GM21825 (cell line): ENCODE data around the gene GPR176.
"Not testable (repeated sequence)": the region's sequence is repeated elsewhere in the genome, so short reads cannot be mapped to it uniquely, and the experiment has no call there.

ENCODE experiments used
- ATAC-seq: cut with Tn5 transposase; IDR thresholded peaks from one replicate; pipeline ENCODE4 v1.9.1; 2021; ENCODE audit warnings: mild to moderate bottlenecking, moderate library complexity; ENCODE audit not compliant: unreplicated experiment

GPR176 gene

GRCh38 chr15:39817892-39818291, 102.2 kb downstream of the GPR176 start:
- no peak for ATAC-seq

GRCh38 chr15:39814489-39814888, 105.6 kb downstream of the GPR176 start:
- ATAC-seq: no peak

- not testable (repeated sequence) for ATAC-seq
Observed at GRCh38 chr15:39812651-39813050, 107.4 kb downstream of the GPR176 start.

DNA sequence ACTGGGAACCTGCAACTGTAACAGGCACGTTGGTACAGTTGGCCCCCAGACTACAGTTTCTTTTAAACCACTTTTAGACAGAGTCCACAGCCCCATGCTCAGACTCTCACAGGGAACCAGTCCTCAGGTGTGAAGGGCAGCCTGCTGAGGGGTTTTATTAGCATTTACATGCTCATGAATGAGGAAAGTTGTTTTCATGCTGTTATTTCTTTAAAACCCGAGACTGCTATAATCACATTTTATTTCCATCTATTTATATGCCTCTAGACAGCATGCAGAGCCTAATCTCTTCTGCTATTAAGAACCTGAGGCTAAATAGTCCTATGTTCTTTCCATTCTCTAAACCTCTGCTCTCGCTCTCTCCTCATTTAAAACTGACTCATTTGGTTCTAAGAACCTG, 111.2 kb downstream of the GPR176 start:
- ATAC-seq: no peak

GRCh38 chr15:39807791-39808190, 112.3 kb downstream of the GPR176 start:
- no peak for ATAC-seq

DNA sequence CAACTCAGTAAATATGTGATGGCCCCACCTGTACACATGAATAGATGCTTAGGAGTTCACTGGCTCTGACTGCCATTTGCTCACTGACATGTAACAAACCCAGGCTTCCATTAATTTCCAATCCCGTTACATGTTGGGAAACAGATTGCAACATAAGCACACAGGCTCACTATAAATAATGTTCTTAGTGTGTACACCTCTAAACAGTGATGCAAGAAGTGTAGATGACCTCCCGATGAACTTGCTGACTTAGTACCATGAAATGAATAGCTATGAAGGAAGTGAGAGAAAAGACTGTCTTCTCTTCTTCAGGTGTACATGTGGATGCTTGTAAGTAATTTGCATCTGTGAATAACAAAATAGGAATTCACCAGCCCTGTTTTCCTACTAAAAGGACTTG, 116.0 kb downstream of the GPR176 start:
- no peak for ATAC-seq

DNA sequence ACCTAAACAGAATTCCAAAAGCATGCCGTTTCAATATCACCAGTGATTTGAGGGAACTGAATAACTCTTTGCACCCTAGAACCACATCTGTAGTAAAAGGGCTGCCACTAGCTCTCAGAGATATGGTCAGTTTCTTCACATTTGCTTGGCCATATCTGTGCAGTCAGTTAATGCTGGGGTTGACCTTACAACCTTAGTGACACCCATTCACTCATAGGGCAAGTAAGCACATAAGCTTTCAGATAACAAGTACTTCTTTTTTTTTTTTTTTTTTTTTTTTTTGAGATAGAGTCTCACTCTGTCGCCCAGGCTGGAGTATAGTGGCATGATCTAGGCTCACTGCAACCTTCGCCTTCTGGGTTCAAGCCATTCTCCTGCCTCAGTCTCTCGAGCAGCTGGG, 117.0 kb downstream of the GPR176 start:
- ATAC-seq: no peak

DNA sequence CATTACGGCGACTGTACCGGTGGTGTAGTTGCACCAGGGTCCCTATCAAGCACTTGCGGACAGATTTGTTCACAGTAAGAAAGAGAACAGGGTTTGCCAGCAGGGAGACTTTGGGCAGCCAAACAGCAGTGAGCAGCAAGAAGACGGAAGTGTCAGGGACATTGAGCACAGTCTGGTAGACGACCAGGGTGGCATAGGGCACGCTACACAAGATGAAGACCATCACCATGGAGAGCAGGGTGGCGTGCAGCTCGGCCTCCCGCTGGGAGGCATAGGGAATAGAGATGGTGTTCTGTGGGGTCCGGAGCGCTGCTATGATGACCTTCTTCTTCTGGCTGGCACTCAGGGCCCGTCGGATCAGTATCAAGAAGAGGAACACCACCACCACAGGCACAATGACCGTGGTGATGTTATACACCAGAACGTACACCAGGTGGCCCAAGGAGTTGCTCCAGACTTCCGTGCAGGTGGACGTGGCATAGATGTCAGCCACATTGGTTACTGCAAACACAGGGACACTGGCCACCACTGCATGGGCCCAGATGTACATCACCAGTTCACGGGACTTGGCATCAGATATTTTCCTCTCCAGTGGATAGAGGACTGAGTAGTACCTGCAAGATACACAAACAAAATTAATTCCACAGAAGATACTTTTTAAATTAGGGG, 118.3 kb downstream of the GPR176 start:
- ATAC-seq: no peak

DNA sequence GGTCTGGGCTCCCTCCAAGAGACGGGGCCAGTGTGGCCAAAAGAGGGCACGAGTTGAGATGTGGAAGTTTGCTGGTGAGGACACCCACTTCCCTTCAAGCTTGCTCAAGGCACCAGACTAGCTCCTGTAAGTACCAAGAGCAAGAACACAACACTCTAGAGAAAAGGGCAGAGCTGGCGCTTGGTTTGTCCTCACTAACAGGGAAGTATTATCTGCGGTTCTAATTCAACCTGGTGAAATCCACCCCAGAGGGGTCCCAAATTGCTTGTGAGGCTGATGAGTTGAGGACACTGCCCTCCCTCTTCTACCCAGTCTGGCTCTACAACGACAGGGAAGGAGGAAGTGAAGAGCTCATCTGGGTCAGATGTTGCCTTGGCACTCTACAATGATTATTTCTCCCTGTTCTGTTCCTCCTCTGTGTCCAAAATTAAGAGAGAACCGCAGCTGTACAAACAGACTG, 120.5 kb downstream of the GPR176 start:
- no peak for ATAC-seq

GRCh38 chr15:39798382-39798781, 121.7 kb downstream of the GPR176 start:
- no peak for ATAC-seq

- no peak for ATAC-seq
Observed at GRCh38 chr15:39797407-39797806, 122.7 kb downstream of the GPR176 start.

- no peak for ATAC-seq
Observed at GRCh38 chr15:39796601-39797000, 123.5 kb downstream of the GPR176 start.

DNA sequence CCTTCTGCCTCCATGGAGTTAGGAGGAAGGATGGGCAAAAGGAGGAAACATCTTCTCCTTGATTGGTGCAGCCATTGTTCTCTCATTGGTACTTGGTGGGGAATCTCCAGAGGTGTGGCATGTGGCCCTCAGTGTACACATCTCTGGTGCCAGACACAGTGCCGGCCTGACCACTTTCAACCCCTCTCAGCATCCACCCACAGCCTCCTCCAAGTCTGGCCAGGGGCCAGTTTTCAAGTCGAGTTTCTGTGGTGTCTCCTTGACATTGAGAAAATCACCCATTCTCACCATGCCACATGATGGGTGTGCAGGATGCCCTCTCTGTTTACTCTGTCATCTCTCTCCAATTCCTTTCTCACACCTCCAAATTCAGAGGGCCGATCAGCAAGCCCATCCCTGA, 124.6 kb downstream of the GPR176 start:
- ATAC-seq: no peak

GRCh38 chr15:39794954-39795353, 125.1 kb downstream of the GPR176 start:
- no peak for ATAC-seq

DNA sequence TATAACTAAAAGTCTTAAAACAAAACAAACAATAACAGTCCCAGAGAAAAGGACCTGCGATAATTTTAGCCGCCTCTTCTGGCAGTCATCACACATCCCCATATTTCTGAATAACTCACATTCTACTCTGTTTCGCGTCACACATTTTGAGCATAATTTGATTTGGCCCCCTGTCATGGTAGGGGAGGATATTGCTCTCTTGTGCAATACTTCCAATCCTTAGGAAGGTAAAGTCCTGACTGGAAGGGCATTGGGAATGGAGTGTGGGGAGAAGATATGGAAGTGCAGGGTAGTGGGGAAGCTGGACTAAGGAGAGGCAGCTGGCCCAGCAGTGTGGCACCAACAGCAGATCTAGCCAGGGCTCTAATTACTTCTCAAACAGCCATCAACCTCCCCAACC, 126.1 kb downstream of the GPR176 start:
- ATAC-seq: no peak

DNA sequence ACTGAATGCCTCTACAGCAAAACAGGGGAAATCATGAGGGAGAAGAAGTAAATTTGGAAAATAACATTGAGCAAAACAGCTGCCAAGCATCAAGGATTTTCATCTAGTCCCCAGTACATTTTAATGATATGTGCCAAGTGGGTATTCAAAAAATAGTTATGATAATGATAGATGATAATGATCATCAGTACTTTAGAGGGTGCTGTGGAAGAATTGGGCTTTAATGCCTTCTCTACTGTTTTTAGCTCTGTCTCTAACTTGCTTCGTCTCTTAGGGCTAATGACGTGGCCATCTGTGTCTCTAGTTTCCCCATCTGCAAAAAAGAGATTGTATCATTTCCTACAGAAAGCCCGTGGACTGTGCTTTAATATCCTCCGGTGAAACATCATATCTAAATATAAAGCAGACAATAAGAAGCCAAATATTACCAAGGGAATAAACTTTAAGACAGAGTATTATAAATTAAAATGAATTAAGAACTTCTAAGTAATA, 127.2 kb downstream of the GPR176 start:
- ATAC-seq: no peak

- no peak for ATAC-seq
Observed at GRCh38 chr15:39792025-39792843, 127.8 kb downstream of the GPR176 start.

- no peak for ATAC-seq
Observed at GRCh38 chr15:39789736-39790135, 130.3 kb downstream of the GPR176 start.

GRCh38 chr15:39788800-39789565, 131.1 kb downstream of the GPR176 start:
- ATAC-seq: no peak

DNA sequence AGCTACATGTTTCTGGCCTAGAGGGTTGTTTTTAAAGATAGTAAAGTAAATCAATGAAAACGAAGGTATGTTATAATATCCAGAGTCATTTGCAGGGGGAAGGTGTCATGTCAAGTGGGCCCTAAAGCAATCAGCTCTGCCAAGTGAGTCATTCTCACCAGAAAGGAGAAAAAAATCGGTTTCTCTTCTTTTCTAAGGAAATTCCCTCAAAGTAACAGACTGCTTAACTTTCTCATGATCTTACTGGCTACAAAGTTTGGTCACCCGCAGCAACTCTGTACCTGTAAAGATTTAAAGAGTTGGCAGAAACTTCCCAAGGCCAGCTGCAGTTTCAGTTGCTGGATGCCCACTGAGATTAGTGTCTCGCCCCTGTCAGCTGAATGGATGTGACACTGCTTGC, 132.0 kb downstream of the GPR176 start:
- ATAC-seq: no peak

DNA sequence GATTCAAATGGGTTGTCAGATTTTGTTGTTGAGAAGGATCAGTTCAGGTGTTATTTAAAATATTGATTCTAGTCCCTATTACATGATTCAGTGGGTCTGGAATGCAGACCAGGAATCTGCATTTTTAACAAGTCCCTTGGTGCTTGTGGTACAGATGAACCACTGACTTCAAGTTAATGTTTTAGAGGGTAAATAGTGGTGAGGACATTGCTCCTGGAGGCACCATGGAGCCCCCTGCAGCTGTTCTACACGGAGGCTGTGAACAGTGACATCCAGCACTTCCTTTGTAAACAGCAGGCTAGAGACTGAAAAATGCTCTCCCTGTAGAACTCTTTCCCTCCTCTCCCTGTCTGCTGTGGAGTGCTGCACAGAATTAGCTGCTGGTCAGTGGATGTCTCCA, 132.6 kb downstream of the GPR176 start:
- ATAC-seq: no peak
